ENCODE data around the gene FBN1. TPM values are rescaled to one million over a fixed set of nuclear protein-coding genes. Genes with fewer than 3 reads are reported as not detected.

Gene FBN1
- total and polyA plus RNA-seq, 2 donors: 6.3 to 19.5 TPM

DNA sequence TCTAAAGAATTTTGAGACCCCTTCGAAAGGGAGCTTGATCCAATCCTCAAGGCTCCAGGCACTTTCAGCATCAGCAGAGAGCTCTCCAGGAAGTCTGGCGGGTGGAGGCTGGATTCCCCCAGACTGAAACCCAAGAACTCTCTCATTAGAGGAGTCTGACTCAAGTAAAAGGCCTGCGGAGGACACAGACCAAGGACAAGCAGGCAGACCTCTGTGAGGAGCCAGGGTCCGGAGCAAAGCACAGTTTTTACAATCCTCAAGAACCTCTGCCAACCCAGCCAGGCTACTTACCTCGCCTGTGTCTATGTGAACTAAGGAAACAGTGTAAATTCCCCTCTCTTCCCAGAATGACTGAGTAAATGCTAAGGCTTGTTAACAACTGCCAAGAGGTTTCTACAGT is 86.2 kb downstream of the FBN1 start:
- Histone ChIP-seq H3K27ac (ENCODE audit: low read depth in 1 of 2, low read length in 1 of 2) (no peak overlapping the region), H3K36me3 (ENCODE audit: control insufficient read depth in 2 of 2, insufficient read depth in 2 of 2, low read length in 1 of 2) (no peaks in the 10 kb centered on the region), H3K9me3 (ENCODE audit: control insufficient read depth in 2 of 2, insufficient read depth in 1 of 2, low read length in 1 of 2) (no peaks in the 10 kb centered on the region), H3K4me1 (ENCODE audit: control insufficient read depth in 2 of 2, insufficient read depth in 2 of 2, low read length in 2 of 2) (peaks cover 0 to 2% of the 10 kb centered on the region in 2 donors), H3K4me3 (ENCODE audit: low read length in 2 of 2) (no peak overlapping the region), H3K27me3 (ENCODE audit: control insufficient read depth in 2 of 2, insufficient read depth in 1 of 2, low read length in 1 of 2) (no peaks in the 10 kb centered on the region)
- no peak for DNase-seq (ENCODE audit: low read depth in 6 of 9, low spot score in 9 of 9)
- 91% methylated on average over 5 of the region's 5 CpGs for WGBS

GRCh38 chr15:48558226-48558625 is 87.3 kb downstream of the FBN1 start:
- Histone ChIP-seq H3K27ac (ENCODE audit: low read depth in 1 of 2, low read length in 1 of 2) (no peak overlapping the region), H3K9me3 (ENCODE audit: control insufficient read depth in 2 of 2, insufficient read depth in 1 of 2, low read length in 1 of 2) (no peaks in the 10 kb centered on the region), H3K27me3 (ENCODE audit: control insufficient read depth in 2 of 2, insufficient read depth in 1 of 2, low read length in 1 of 2) (no peaks in the 10 kb centered on the region), H3K4me1 (ENCODE audit: control insufficient read depth in 2 of 2, insufficient read depth in 2 of 2, low read length in 2 of 2) (no peaks in the 10 kb centered on the region), H3K36me3 (ENCODE audit: control insufficient read depth in 2 of 2, insufficient read depth in 2 of 2, low read length in 1 of 2) (no peaks in the 10 kb centered on the region), H3K4me3 (ENCODE audit: low read length in 2 of 2) (no peak overlapping the region)
- no peak for DNase-seq (ENCODE audit: low read depth in 6 of 9, low spot score in 9 of 9)

- 92% methylated on average over 8 of the region's 8 CpGs for WGBS
- Histone ChIP-seq H3K27ac (ENCODE audit: low read depth in 1 of 2, low read length in 1 of 2) (no peak overlapping the region), H3K9me3 (ENCODE audit: control insufficient read depth in 2 of 2, insufficient read depth in 1 of 2, low read length in 1 of 2) (no peaks in the 10 kb centered on the region), H3K4me1 (ENCODE audit: control insufficient read depth in 2 of 2, insufficient read depth in 2 of 2, low read length in 2 of 2) (no peaks in the 10 kb centered on the region), H3K36me3 (ENCODE audit: control insufficient read depth in 2 of 2, insufficient read depth in 2 of 2, low read length in 1 of 2) (no peaks in the 10 kb centered on the region), H3K27me3 (ENCODE audit: control insufficient read depth in 2 of 2, insufficient read depth in 1 of 2, low read length in 1 of 2) (no peaks in the 10 kb centered on the region), H3K4me3 (ENCODE audit: low read length in 2 of 2) (no peak overlapping the region)
- no peak for DNase-seq (ENCODE audit: low read depth in 6 of 9, low spot score in 9 of 9)
Observed at GRCh38 chr15:48557335-48557734, 88.2 kb downstream of the FBN1 start.

GRCh38 chr15:48556159-48556897 is 89.2 kb downstream of the FBN1 start:
- 97% methylated on average over 7 of the region's 7 CpGs for WGBS
- Histone ChIP-seq H3K9me3 (ENCODE audit: control insufficient read depth in 2 of 2, insufficient read depth in 1 of 2, low read length in 1 of 2) (no peaks in the 10 kb centered on the region), H3K27ac (ENCODE audit: low read depth in 1 of 2, low read length in 1 of 2) (no peak overlapping the region), H3K36me3 (ENCODE audit: control insufficient read depth in 2 of 2, insufficient read depth in 2 of 2, low read length in 1 of 2) (no peaks in the 10 kb centered on the region), H3K4me3 (ENCODE audit: low read length in 2 of 2) (no peak overlapping the region), H3K4me1 (ENCODE audit: control insufficient read depth in 2 of 2, insufficient read depth in 2 of 2, low read length in 2 of 2) (no peaks in the 10 kb centered on the region), H3K27me3 (ENCODE audit: control insufficient read depth in 2 of 2, insufficient read depth in 1 of 2, low read length in 1 of 2) (no peaks in the 10 kb centered on the region)
- DNase-seq (ENCODE audit: low read depth in 6 of 9, low spot score in 9 of 9): no peak

- Histone ChIP-seq H3K9me3 (ENCODE audit: control insufficient read depth in 2 of 2, insufficient read depth in 1 of 2, low read length in 1 of 2) (no peaks in the 10 kb centered on the region), H3K4me3 (ENCODE audit: low read length in 2 of 2) (no peak overlapping the region), H3K36me3 (ENCODE audit: control insufficient read depth in 2 of 2, insufficient read depth in 2 of 2, low read length in 1 of 2) (no peaks in the 10 kb centered on the region), H3K27ac (ENCODE audit: low read depth in 1 of 2, low read length in 1 of 2) (no peak overlapping the region), H3K27me3 (ENCODE audit: control insufficient read depth in 2 of 2, insufficient read depth in 1 of 2, low read length in 1 of 2) (no peaks in the 10 kb centered on the region), H3K4me1 (ENCODE audit: control insufficient read depth in 2 of 2, insufficient read depth in 2 of 2, low read length in 2 of 2) (no peaks in the 10 kb centered on the region)
- DNase-seq (ENCODE audit: low read depth in 6 of 9, low spot score in 9 of 9): no peak
- WGBS: 98% methylated on average over 6 of the region's 6 CpGs
Observed at GRCh38 chr15:48555241-48555881, 90.1 kb downstream of the FBN1 start.

DNA sequence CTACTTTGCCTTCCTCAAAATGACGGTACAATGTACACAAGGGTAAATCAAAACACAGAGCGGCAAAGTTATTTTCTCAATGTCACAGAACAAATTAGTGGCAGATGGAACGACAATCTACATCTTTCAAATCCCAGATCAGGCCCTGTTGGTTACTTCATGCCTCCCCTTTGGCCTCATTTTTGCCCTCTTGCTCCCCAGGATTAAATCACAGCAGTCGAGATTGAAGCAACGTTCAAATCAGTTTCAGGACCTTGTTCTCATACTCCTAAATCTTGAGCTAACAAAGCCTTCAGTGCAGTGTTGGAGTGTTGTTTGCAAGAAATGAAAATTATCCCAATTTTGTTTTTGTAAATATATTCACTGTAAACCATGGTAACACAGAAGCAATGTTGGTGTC is 91.4 kb downstream of the FBN1 start:
- Histone ChIP-seq H3K4me1 (ENCODE audit: control insufficient read depth in 2 of 2, insufficient read depth in 2 of 2, low read length in 2 of 2) (no peaks in the 10 kb centered on the region), H3K27me3 (ENCODE audit: control insufficient read depth in 2 of 2, insufficient read depth in 1 of 2, low read length in 1 of 2) (no peaks in the 10 kb centered on the region), H3K27ac (ENCODE audit: low read depth in 1 of 2, low read length in 1 of 2) (no peak overlapping the region), H3K36me3 (ENCODE audit: control insufficient read depth in 2 of 2, insufficient read depth in 2 of 2, low read length in 1 of 2) (no peaks in the 10 kb centered on the region), H3K9me3 (ENCODE audit: control insufficient read depth in 2 of 2, insufficient read depth in 1 of 2, low read length in 1 of 2) (no peaks in the 10 kb centered on the region), H3K4me3 (ENCODE audit: low read length in 2 of 2) (no peak overlapping the region)
- DNase-seq (ENCODE audit: low read depth in 6 of 9, low spot score in 9 of 9): no peak
- 97% methylated on average over 5 of the region's 5 CpGs for WGBS

DNA sequence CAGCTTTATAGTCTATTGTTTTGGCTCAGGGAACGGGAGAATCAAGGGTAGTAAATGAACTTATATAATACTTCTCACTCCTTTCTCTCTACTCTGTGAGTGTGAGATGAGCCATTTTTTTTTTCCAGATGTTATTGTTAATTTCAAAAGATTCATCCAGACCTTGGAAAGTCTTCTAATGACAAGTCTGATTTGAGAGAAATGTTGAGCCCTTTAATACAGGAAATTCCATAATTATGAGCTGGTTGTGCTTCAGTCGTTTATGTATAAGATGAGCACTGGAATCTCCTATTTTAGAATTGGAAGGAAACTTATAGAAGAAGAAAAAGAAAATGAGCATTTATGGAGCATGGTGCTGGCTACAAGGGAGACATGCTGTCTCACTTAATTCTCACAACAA is 92.0 kb downstream of the FBN1 start:
- Histone ChIP-seq H3K27me3 (ENCODE audit: control insufficient read depth in 2 of 2, insufficient read depth in 1 of 2, low read length in 1 of 2) (no peaks in the 10 kb centered on the region), H3K36me3 (ENCODE audit: control insufficient read depth in 2 of 2, insufficient read depth in 2 of 2, low read length in 1 of 2) (no peaks in the 10 kb centered on the region), H3K4me3 (ENCODE audit: low read length in 2 of 2) (no peak overlapping the region), H3K4me1 (ENCODE audit: control insufficient read depth in 2 of 2, insufficient read depth in 2 of 2, low read length in 2 of 2) (no peaks in the 10 kb centered on the region), H3K27ac (ENCODE audit: low read depth in 1 of 2, low read length in 1 of 2) (no peak overlapping the region), H3K9me3 (ENCODE audit: control insufficient read depth in 2 of 2, insufficient read depth in 1 of 2, low read length in 1 of 2) (no peaks in the 10 kb centered on the region)
- no peak for DNase-seq (ENCODE audit: low read depth in 6 of 9, low spot score in 9 of 9)
- WGBS: 95% methylated on average over 2 of the region's 2 CpGs

DNA sequence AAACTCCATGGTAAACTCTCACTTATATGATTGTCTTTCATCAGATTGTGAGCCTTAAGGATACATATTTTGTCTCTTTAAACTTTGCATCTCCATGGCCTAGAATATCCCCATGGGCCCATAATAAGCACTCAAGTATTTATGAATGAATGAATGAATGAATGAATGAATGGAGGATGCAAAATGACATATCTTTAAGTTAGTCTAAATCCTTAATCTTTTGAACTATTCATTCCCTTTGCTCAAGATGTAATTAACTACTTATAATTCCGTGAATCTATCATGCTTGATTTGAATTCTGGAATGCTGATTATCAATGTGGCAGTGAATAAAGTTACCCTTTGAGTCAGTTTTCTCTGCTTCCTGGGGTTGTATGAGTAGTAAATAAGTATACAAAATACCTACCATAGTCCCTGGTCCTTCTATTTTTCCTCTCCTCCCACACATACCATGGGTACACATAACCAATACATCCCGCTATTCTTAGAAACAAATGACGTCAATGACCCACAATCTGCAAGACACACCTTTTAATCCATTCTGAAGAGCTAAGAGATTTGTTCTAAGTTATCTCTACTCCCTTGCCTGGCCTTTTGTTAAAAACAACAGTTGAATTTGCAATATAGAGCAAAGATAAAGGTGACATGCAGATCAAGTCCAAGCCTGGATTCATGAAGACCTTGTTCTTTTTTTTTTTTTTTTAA is 94.5 kb downstream of the FBN1 start:
- Histone ChIP-seq H3K9me3 (ENCODE audit: control insufficient read depth in 2 of 2, insufficient read depth in 1 of 2, low read length in 1 of 2) (no peaks in the 10 kb centered on the region), H3K27me3 (ENCODE audit: control insufficient read depth in 2 of 2, insufficient read depth in 1 of 2, low read length in 1 of 2) (no peaks in the 10 kb centered on the region), H3K27ac (ENCODE audit: low read depth in 1 of 2, low read length in 1 of 2) (no peak overlapping the region), H3K36me3 (ENCODE audit: control insufficient read depth in 2 of 2, insufficient read depth in 2 of 2, low read length in 1 of 2) (no peaks in the 10 kb centered on the region), H3K4me1 (ENCODE audit: control insufficient read depth in 2 of 2, insufficient read depth in 2 of 2, low read length in 2 of 2) (no peaks in the 10 kb centered on the region), H3K4me3 (ENCODE audit: low read length in 2 of 2) (no peak overlapping the region)
- 100% methylated on average over 3 of the region's 3 CpGs for whole genome bisulfite sequencing
- DNase-seq (ENCODE audit: low read depth in 6 of 9, low spot score in 9 of 9): no peak

DNA sequence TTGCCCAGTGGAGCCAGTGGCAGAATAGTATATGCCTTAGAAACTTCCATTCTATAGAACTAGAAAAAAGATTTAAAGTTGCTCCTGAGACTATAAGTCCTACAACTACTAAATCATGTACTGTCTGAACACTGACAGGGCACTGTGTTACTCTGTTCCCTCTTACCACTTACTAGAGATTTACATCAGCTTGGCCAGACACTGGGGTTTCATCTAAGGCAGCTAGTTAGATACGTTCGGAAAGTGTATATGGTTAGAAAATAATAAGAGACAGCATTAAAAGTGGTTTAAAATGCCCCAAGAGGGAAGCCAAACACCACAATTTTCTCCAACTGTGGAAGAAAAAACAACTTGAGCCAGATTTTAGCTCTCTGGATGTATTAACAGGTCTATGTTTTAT is 97.1 kb downstream of the FBN1 start:
- Histone ChIP-seq H3K27me3 (ENCODE audit: control insufficient read depth in 2 of 2, insufficient read depth in 1 of 2, low read length in 1 of 2) (no peaks in the 10 kb centered on the region), H3K4me3 (ENCODE audit: low read length in 2 of 2) (no peak overlapping the region), H3K27ac (ENCODE audit: low read depth in 1 of 2, low read length in 1 of 2) (no peak overlapping the region), H3K4me1 (ENCODE audit: control insufficient read depth in 2 of 2, insufficient read depth in 2 of 2, low read length in 2 of 2) (no peaks in the 10 kb centered on the region), H3K9me3 (ENCODE audit: control insufficient read depth in 2 of 2, insufficient read depth in 1 of 2, low read length in 1 of 2) (no peaks in the 10 kb centered on the region), H3K36me3 (ENCODE audit: control insufficient read depth in 2 of 2, insufficient read depth in 2 of 2, low read length in 1 of 2) (no peaks in the 10 kb centered on the region)
- no peak for DNase-seq (ENCODE audit: low read depth in 6 of 9, low spot score in 9 of 9)
- 96% methylated on average over 2 of the region's 2 CpGs for WGBS

Measured in thymus (tissue), 11 donors.